ENCODE data around the gene PPM1A.

Gene PPM1A

DNA sequence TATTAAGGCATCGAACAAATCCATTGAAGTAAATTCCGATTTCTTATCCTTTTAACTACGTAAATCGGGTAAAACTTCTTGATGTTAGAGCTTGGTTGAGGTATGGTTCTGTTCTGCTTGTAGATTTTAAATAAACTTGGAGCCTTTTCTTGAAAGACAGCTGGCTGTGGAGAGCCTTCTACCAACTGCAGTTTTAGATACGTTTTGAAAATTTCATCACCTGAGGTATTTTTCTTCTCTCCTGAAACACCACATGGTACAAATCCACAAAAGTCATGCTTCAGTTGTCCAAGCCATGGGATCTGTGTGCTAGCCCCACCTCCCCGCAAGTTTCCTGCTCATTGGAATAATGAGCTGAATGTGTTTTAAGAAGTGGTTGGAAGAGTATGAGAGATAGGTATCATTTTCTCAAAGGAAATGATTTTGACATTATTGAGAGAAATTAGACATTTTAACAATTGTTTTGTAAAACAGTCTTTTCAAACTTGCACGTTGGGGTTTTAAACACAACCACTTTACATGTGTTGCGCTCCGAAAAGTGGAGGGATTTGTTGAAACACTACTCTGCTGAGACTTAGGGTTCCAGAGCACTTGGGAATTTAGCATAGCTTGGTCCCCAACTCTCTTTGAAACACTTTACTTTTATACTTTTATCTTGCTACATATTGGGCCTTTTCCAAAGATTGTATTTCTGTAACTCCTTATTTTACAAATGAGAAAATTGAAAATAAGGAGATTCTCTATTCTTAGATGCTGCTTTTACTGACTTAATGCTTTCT lies 1.4 kb downstream of the PPM1A start:
- Histone ChIP-seq H3K9me2 (replicated peaks; ENCODE audit: insufficient read depth, low read length) (no peaks in the 10 kb centered on the region), H3K9ac (ENCODE audit: low read length) (peak overlapping the region; percentile 72), H3K79me2 (ENCODE audit: insufficient read depth, low read length) (peaks cover 54% of the 10 kb centered on the region), H3K36me3 (ENCODE audit: low read length) (0 out of 2 replicates have a peak, but pooled peaks cover 5% of the 10 kb centered on the region), H3K9me3 (ENCODE audit: insufficient read depth, low read length) (no peaks in the 10 kb centered on the region), H3K4me2 (ENCODE audit: low read depth, low read length, poor library complexity, severe bottlenecking) (peak overlapping the region; percentile 95), H3K27me3 (ENCODE audit: low read length) (no peaks in the 10 kb centered on the region), H3K4me3 (ENCODE audit: insufficient read depth, low read length, poor library complexity, severe bottlenecking) (peak overlapping the region; percentile 80), H3F3A (ENCODE audit: insufficient read depth) (peaks cover 8% of the 10 kb centered on the region; the same call in 1 of the 2 replicates), H3K27ac (ENCODE audit: low read depth, low read length) (peak overlapping the region; percentile 76), H4K20me1 (ENCODE audit: low read depth, low read length) (peaks cover 25% of the 10 kb centered on the region), H2AFZ (ENCODE audit: low read depth, low read length, severe bottlenecking) (peak overlapping the region; percentile 3)
- no peak for TF ChIP-seq EZH2phosphoT487 (conservative IDR thresholded peaks at IDR 0.05; ENCODE audit: low read length)
- TF ChIP-seq, protein P1, sequence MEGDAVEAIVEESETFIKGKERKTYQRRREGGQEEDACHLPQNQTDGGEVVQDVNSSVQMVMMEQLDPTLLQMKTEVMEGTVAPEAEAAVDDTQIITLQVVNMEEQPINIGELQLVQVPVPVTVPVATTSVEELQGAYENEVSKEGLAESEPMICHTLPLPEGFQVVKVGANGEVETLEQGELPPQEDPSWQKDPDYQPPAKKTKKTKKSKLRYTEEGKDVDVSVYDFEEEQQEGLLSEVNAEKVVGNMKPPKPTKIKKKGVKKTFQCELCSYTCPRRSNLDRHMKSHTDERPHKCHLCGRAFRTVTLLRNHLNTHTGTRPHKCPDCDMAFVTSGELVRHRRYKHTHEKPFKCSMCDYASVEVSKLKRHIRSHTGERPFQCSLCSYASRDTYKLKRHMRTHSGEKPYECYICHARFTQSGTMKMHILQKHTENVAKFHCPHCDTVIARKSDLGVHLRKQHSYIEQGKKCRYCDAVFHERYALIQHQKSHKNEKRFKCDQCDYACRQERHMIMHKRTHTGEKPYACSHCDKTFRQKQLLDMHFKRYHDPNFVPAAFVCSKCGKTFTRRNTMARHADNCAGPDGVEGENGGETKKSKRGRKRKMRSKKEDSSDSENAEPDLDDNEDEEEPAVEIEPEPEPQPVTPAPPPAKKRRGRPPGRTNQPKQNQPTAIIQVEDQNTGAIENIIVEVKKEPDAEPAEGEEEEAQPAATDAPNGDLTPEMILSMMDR (IDR thresholded peaks at IDR 0.05; ENCODE audit: insufficient read depth, low read length, poor library complexity, severe bottlenecking): no peak

DNA sequence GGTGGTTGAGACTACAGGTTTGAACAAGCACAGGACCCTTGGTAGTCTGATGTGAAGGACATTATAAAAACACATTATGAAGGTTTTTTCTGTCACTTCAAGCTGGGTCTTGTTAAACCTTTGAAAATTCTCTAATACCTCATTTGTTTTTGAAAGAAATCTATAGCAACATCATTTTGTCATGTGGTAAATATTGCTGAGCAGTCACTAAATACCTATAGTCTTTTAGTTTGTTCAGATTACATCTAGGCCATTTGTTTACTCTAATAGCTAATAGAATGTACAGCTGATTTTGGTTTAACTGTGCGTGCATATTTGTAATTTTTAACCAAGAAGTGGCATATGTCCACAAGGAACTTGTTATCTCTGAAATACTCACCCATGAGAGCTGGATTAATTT lies 2.9 kb downstream of the PPM1A start:
- Histone ChIP-seq H3K4me3 (ENCODE audit: insufficient read depth, low read length, poor library complexity, severe bottlenecking) (no peak overlapping the region), H3K79me2 (ENCODE audit: insufficient read depth, low read length) (peaks cover 68% of the 10 kb centered on the region), H3K9me2 (replicated peaks; ENCODE audit: insufficient read depth, low read length) (no peaks in the 10 kb centered on the region), H3K4me2 (ENCODE audit: low read depth, low read length, poor library complexity, severe bottlenecking) (peak overlapping the region; percentile 95), H3K27me3 (ENCODE audit: low read length) (no peaks in the 10 kb centered on the region), H3F3A (ENCODE audit: insufficient read depth) (peaks cover 8% of the 10 kb centered on the region; the same call in 1 of the 2 replicates), H3K9ac (ENCODE audit: low read length) (peak overlapping the region; percentile 72), H3K36me3 (ENCODE audit: low read length) (0 out of 2 replicates have a peak, but pooled peaks cover 5% of the 10 kb centered on the region), H2AFZ (ENCODE audit: low read depth, low read length, severe bottlenecking) (no peak overlapping the region), H3K27ac (ENCODE audit: low read depth, low read length) (no peak overlapping the region), H3K9me3 (ENCODE audit: insufficient read depth, low read length) (no peaks in the 10 kb centered on the region), H4K20me1 (ENCODE audit: low read depth, low read length) (peaks cover 32% of the 10 kb centered on the region)
- TF ChIP-seq, protein P1 (IDR thresholded peaks at IDR 0.05; ENCODE audit: insufficient read depth, low read length, poor library complexity, severe bottlenecking): no peak
- TF ChIP-seq EZH2phosphoT487 (conservative IDR thresholded peaks at IDR 0.05; ENCODE audit: low read length): no peak

DNA sequence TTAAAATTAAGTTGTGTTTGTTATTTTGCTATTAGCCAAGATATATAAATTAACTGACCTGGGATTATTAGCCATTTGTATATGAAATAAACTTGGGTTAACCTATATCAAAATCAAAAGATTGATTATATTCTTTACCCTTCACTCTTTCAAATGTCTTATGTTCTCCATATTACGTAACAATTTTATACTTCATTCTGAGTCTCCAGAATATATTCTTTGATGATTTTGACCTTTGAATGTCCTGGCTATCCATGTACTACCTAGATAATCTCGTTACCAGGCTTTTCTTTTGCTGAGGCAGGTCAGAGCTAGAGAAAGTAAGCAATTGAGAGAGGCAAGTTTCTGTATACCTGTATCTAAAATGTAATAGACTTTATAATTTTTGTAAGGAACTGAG lies 3.6 kb downstream of the PPM1A start:
- H3K9me3 ChIP-seq (ENCODE audit: insufficient read depth, low read length): no peaks in the 10 kb centered on the region
- no peak overlapping the region for H3K9ac ChIP-seq (ENCODE audit: low read length)
- no peaks in the 10 kb centered on the region for H3K27me3 ChIP-seq (ENCODE audit: low read length)
- no peak overlapping the region for H3K4me3 ChIP-seq (ENCODE audit: insufficient read depth, low read length, poor library complexity, severe bottlenecking)
- peaks cover 76% of the 10 kb centered on the region for H3K79me2 ChIP-seq (ENCODE audit: insufficient read depth, low read length)
- H3K36me3 ChIP-seq (ENCODE audit: low read length): 0 out of 2 replicates have a peak, but pooled peaks cover 5% of the 10 kb centered on the region
- no peak overlapping the region for H2AFZ ChIP-seq (ENCODE audit: low read depth, low read length, severe bottlenecking)
- H4K20me1 ChIP-seq (ENCODE audit: low read depth, low read length): peaks cover 40% of the 10 kb centered on the region
- H3K27ac ChIP-seq (ENCODE audit: low read depth, low read length): no peak overlapping the region
- H3F3A ChIP-seq (ENCODE audit: insufficient read depth): peaks cover 7% of the 10 kb centered on the region; the same call in 1 of the 2 replicates
- peak overlapping the region; percentile 4 for H3K4me2 ChIP-seq (ENCODE audit: low read depth, low read length, poor library complexity, severe bottlenecking)
- TF ChIP-seq EZH2phosphoT487 (conservative IDR thresholded peaks at IDR 0.05; ENCODE audit: low read length): no peak
- TF ChIP-seq, protein P1 (IDR thresholded peaks at IDR 0.05; ENCODE audit: insufficient read depth, low read length, poor library complexity, severe bottlenecking): no peak
- H3K9me2 ChIP-seq (replicated peaks; ENCODE audit: insufficient read depth, low read length): no peaks in the 10 kb centered on the region
